ENCODE results near the gene SORCS3.

The SORCS3 gene

GRCh38 chr10:104622175-104622574 is 18.9 kb upstream of the SORCS3 start:
- TF ChIP-seq CTCF (IDR thresholded peaks at IDR 0.05; ENCODE audit: low read length) (no peak), EZH2phosphoT487 (IDR thresholded peaks at IDR 0.05; ENCODE audit: low read length) (no peak), EZH2 (optimal IDR thresholded peaks at IDR 0.05; ENCODE audit: low read depth, low read length) (no peak)
- Histone ChIP-seq H3F3A (ENCODE audit: insufficient read depth, low read length) (no peaks in the 10 kb centered on the region), H3K79me2 (ENCODE audit: low read length) (no peaks in the 10 kb centered on the region), H3K4me2 (ENCODE audit: low read depth, low read length) (no peak overlapping the region), H3K27ac (ENCODE audit: low read length) (no peak overlapping the region), H3K4me1 (ENCODE audit: low read length) (no peaks in the 10 kb centered on the region), H4K20me1 (ENCODE audit: insufficient read depth, low read length) (no peaks in the 10 kb centered on the region), H3K27me3 (replicated peaks; ENCODE audit: insufficient read depth, low read length) (no peaks in the 10 kb centered on the region), H2AFZ (ENCODE audit: low read length) (no peak overlapping the region), H3K4me3 (ENCODE audit: low read length) (no peak overlapping the region), H3K9me3 (replicated peaks; ENCODE audit: insufficient read depth, low read length) (no peaks in the 10 kb centered on the region), H3K36me3 (replicated peaks; ENCODE audit: insufficient read depth, low read length) (no peaks in the 10 kb centered on the region), H3K9ac (ENCODE audit: low read length) (no peak overlapping the region), H3K9me2 (replicated peaks; ENCODE audit: insufficient read depth, low read length) (no peaks in the 10 kb centered on the region)
- DNase-seq, result no peak

- Histone ChIP-seq H3K27ac (ENCODE audit: low read length) (no peak overlapping the region), H3K9ac (ENCODE audit: low read length) (no peak overlapping the region), H3K4me3 (ENCODE audit: low read length) (no peak overlapping the region), H2AFZ (ENCODE audit: low read length) (no peak overlapping the region), H3K79me2 (ENCODE audit: low read length) (no peaks in the 10 kb centered on the region), H3K9me3 (replicated peaks; ENCODE audit: insufficient read depth, low read length) (no peaks in the 10 kb centered on the region), H3F3A (ENCODE audit: insufficient read depth, low read length) (no peaks in the 10 kb centered on the region), H3K9me2 (replicated peaks; ENCODE audit: insufficient read depth, low read length) (no peaks in the 10 kb centered on the region), H3K36me3 (replicated peaks; ENCODE audit: insufficient read depth, low read length) (no peaks in the 10 kb centered on the region), H3K4me2 (ENCODE audit: low read depth, low read length) (no peak overlapping the region), H3K27me3 (replicated peaks; ENCODE audit: insufficient read depth, low read length) (no peaks in the 10 kb centered on the region), H4K20me1 (ENCODE audit: insufficient read depth, low read length) (no peaks in the 10 kb centered on the region), H3K4me1 (ENCODE audit: low read length) (no peaks in the 10 kb centered on the region)
- peak; percentile 35 for TF ChIP-seq CTCF (IDR thresholded peaks at IDR 0.05; ENCODE audit: low read length)
- TF ChIP-seq EZH2 (optimal IDR thresholded peaks at IDR 0.05; ENCODE audit: low read depth, low read length), result no peak
- DNase-seq, result peak; percentile 18
These were observed 18.4 kb upstream of the SORCS3 start for GRCh38 chr10:104622598-104623209.

GRCh38 chr10:104630731-104631130 is 10.4 kb upstream of the SORCS3 start:
- no peaks in the 10 kb centered on the region for H4K20me1 ChIP-seq (ENCODE audit: insufficient read depth, low read length)
- H3K9ac ChIP-seq (ENCODE audit: low read length), result no peak overlapping the region
- no peak overlapping the region for H3K4me2 ChIP-seq (ENCODE audit: low read depth, low read length)
- H2AFZ ChIP-seq (ENCODE audit: low read length), result no peak overlapping the region
- no peaks in the 10 kb centered on the region for H3K9me2 ChIP-seq (replicated peaks; ENCODE audit: insufficient read depth, low read length)
- no peak for TF ChIP-seq CTCF (IDR thresholded peaks at IDR 0.05; ENCODE audit: low read length)
- no peak for TF ChIP-seq EZH2phosphoT487 (IDR thresholded peaks at IDR 0.05; ENCODE audit: low read length)
- TF ChIP-seq EZH2 (optimal IDR thresholded peaks at IDR 0.05; ENCODE audit: low read depth, low read length), result no peak
- no peaks in the 10 kb centered on the region for H3K9me3 ChIP-seq (replicated peaks; ENCODE audit: insufficient read depth, low read length)
- H3K27me3 ChIP-seq (replicated peaks; ENCODE audit: insufficient read depth, low read length), result no peaks in the 10 kb centered on the region
- H3K4me1 ChIP-seq (ENCODE audit: low read length), result no peaks in the 10 kb centered on the region
- no peaks in the 10 kb centered on the region for H3K79me2 ChIP-seq (ENCODE audit: low read length)
- no peak for DNase-seq
- no peaks in the 10 kb centered on the region for H3F3A ChIP-seq (ENCODE audit: insufficient read depth, low read length)
- no peak overlapping the region for H3K27ac ChIP-seq (ENCODE audit: low read length)
- H3K4me3 ChIP-seq (ENCODE audit: low read length), result no peak overlapping the region
- H3K36me3 ChIP-seq (replicated peaks; ENCODE audit: insufficient read depth, low read length), result no peaks in the 10 kb centered on the region

Measured in MM.1S (cell line).